Frontal cortex (tissue), 4 donors: ENCODE results near the gene LSAMP. TPM values are rescaled to one million over a fixed set of nuclear protein-coding genes. Genes with fewer than 3 reads are reported as not detected.
A peak's percentile ranks its signal among the peaks of the same experiment; 100 is the strongest.

Experiments
- DNase-seq, 2 donors: peaks; one replicate each; pipeline ENCODE4 v3.0.0; 2012; ENCODE audit warnings: low spot score in 2 of 2
- FAIRE-seq: peaks from 2 replicates; lab custom pipeline; 2012; peaks lifted over from hg19 to GRCh38; lab: Jason Lieb, UNC
- total RNA-seq: library from RNA; depleted of rRNA; stranded (reverse); fragments of >200 nt; gene quantifications from one replicate; pipeline ENCODE4 v1.2.3, GENCODE V29; 2014
- donor health status: control.
- donor health status: control.
- donor health status: control.

Gene LSAMP
- total RNA-seq = 59.9 TPM

GRCh38 chr3:116445311-116445841, at the start of gene LSAMP:
Gene LSAMP (minus strand): TSS chr3:116445487.
- FAIRE-seq (no peak), DNase-seq (peak; percentile 22 to 37)

GRCh38 chr3:116492379-116492778, 47.1 kb upstream of the LSAMP start:
- FAIRE-seq = no peak
- DNase-seq = no peak

GRCh38 chr3:116483135-116483534, 37.8 kb upstream of the LSAMP start:
- no peak for DNase-seq
- FAIRE-seq = no peak

GRCh38 chr3:116476691-116477090, 31.4 kb upstream of the LSAMP start:
- DNase-seq (no peak), FAIRE-seq (no peak)

GRCh38 chr3:116474801-116475200, 29.5 kb upstream of the LSAMP start:
- FAIRE-seq = no peak
- DNase-seq = no peak

- FAIRE-seq (no peak), DNase-seq (no peak)
These were observed 28.9 kb upstream of the LSAMP start for GRCh38 chr3:116474032-116474780.

- no peak for DNase-seq
- no peak for FAIRE-seq
These were observed 28.3 kb upstream of the LSAMP start for GRCh38 chr3:116473602-116474001.

GRCh38 chr3:116470605-116471197, 25.4 kb upstream of the LSAMP start:
- FAIRE-seq (no peak), DNase-seq (no peak)

- FAIRE-seq (no peak), DNase-seq (no peak)
These were observed 24.3 kb upstream of the LSAMP start for GRCh38 chr3:116469546-116469945.

GRCh38 chr3:116464276-116464798, 19.1 kb upstream of the LSAMP start:
- no peak for DNase-seq
- no peak for FAIRE-seq

- DNase-seq (no peak), FAIRE-seq (peak; percentile 97)
These were observed 8.5 kb upstream of the LSAMP start for GRCh38 chr3:116453666-116454346.

- no peak for DNase-seq
- FAIRE-seq = no peak
These were observed 4.5 kb upstream of the LSAMP start for GRCh38 chr3:116449546-116450350.

- DNase-seq (peak in 1 of 2 donors; percentile 23), FAIRE-seq (no peak)
These were observed 703 bp upstream of the LSAMP start for GRCh38 chr3:116445990-116446389.

- no peak for DNase-seq
- FAIRE-seq = no peak
These were observed 422 bp downstream of the LSAMP start for GRCh38 chr3:116444819-116445310.

GRCh38 chr3:116444115-116444747, 1.1 kb downstream of the LSAMP start:
- DNase-seq (no peak), FAIRE-seq (no peak)

GRCh38 chr3:116443191-116443661, 2.1 kb downstream of the LSAMP start:
- DNase-seq = no peak
- FAIRE-seq = no peak

GRCh38 chr3:116442331-116443021, 2.8 kb downstream of the LSAMP start:
- DNase-seq (no peak), FAIRE-seq (no peak)

- DNase-seq (no peak), FAIRE-seq (no peak)
These were observed 3.6 kb downstream of the LSAMP start for GRCh38 chr3:116441652-116442051.
